Measurements from ENCODE around the gene SIRT3.
"Not testable (repeated sequence)": the region's sequence is repeated elsewhere in the genome, so short reads cannot be mapped to it uniquely, and the experiment has no call there.

SIRT3 gene

GRCh38 chr11:269146-269890 is 33.2 kb upstream of the SIRT3 start:
- TF ChIP-seq CTCF (IDR thresholded peaks at IDR 0.05; ENCODE audit: insufficient read depth, low read depth, low read length, missing control alignments): peak; percentile 24
- peak; percentile 71 for DNase-seq (ENCODE audit: low read depth)
- H3K4me3 ChIP-seq (ENCODE audit: low read length): no peak overlapping the region

- not testable (repeated sequence) for H3K4me3 ChIP-seq (ENCODE audit: low read length); DNase-seq (ENCODE audit: low read depth)
These were observed 32.6 kb upstream of the SIRT3 start for GRCh38 chr11:268716-269145.

GRCh38 chr11:267491-267994 is 31.4 kb upstream of the SIRT3 start:
- no peak for TF ChIP-seq CTCF (IDR thresholded peaks at IDR 0.05; ENCODE audit: insufficient read depth, low read depth, low read length, missing control alignments)
- H3K4me3 ChIP-seq (ENCODE audit: low read length): peak overlapping the region; percentile 13
- DNase-seq (ENCODE audit: low read depth): no peak

- no peak for TF ChIP-seq CTCF (IDR thresholded peaks at IDR 0.05; ENCODE audit: insufficient read depth, low read depth, low read length, missing control alignments)
- no peak for DNase-seq (ENCODE audit: low read depth)
- H3K4me3 ChIP-seq (ENCODE audit: low read length): no peak overlapping the region
These were observed 30.7 kb upstream of the SIRT3 start for GRCh38 chr11:266676-267439.

GRCh38 chr11:261624-262023 is 25.5 kb upstream of the SIRT3 start:
- DNase-seq (ENCODE audit: low read depth): no peak
- no peak for TF ChIP-seq CTCF (IDR thresholded peaks at IDR 0.05; ENCODE audit: insufficient read depth, low read depth, low read length, missing control alignments)
- no peak overlapping the region for H3K4me3 ChIP-seq (ENCODE audit: low read length)

- no peak for TF ChIP-seq CTCF (IDR thresholded peaks at IDR 0.05; ENCODE audit: insufficient read depth, low read depth, low read length, missing control alignments)
- no peak overlapping the region for H3K4me3 ChIP-seq (ENCODE audit: low read length)
- no peak for DNase-seq (ENCODE audit: low read depth)
These were observed 23.3 kb upstream of the SIRT3 start for GRCh38 chr11:259413-259812.

GRCh38 chr11:257766-258493 is 21.8 kb upstream of the SIRT3 start:
- no peak overlapping the region for H3K4me3 ChIP-seq (ENCODE audit: low read length)
- peak; percentile 8 for TF ChIP-seq CTCF (IDR thresholded peaks at IDR 0.05; ENCODE audit: insufficient read depth, low read depth, low read length, missing control alignments)
- DNase-seq (ENCODE audit: low read depth): no peak
